ENCODE measurements around the gene SCARB1.

The SCARB1 gene

GRCh38 chr12:124760560-124760959 is 103.1 kb downstream of the SCARB1 start:
- no peak for DNase-seq (ENCODE audit: low read depth)

GRCh38 chr12:124759841-124760503 is 103.7 kb downstream of the SCARB1 start:
- no peak for DNase-seq (ENCODE audit: low read depth)

- no peak for DNase-seq (ENCODE audit: low read depth)
Observed at GRCh38 chr12:124758266-124759220, 105.1 kb downstream of the SCARB1 start.

GRCh38 chr12:124757329-124757728 is 106.3 kb downstream of the SCARB1 start:
- no peak for DNase-seq (ENCODE audit: low read depth)

- DNase-seq (ENCODE audit: low read depth) = no peak
Observed at GRCh38 chr12:124756760-124757159, 106.9 kb downstream of the SCARB1 start.

GRCh38 chr12:124756166-124756565 is 107.5 kb downstream of the SCARB1 start:
- DNase-seq (ENCODE audit: low read depth) = no peak

GRCh38 chr12:124755801-124756148 is 107.9 kb downstream of the SCARB1 start:
- DNase-seq (ENCODE audit: low read depth) = no peak

- DNase-seq (ENCODE audit: low read depth) = peak; percentile 29
Observed at GRCh38 chr12:124754949-124755800, 108.5 kb downstream of the SCARB1 start.

- no peak for DNase-seq (ENCODE audit: low read depth)
Observed at GRCh38 chr12:124754491-124754890, 109.2 kb downstream of the SCARB1 start.

- no peak for DNase-seq (ENCODE audit: low read depth)
Observed at GRCh38 chr12:124753993-124754392, 109.7 kb downstream of the SCARB1 start.

GRCh38 chr12:124753228-124753591 is 110.5 kb downstream of the SCARB1 start:
- DNase-seq (ENCODE audit: low read depth) = no peak

GRCh38 chr12:124752437-124753227 is 111.0 kb downstream of the SCARB1 start:
- DNase-seq (ENCODE audit: low read depth) = peak; percentile 35

- DNase-seq (ENCODE audit: low read depth) = no peak
Observed at GRCh38 chr12:124751654-124752355, 111.9 kb downstream of the SCARB1 start.

GRCh38 chr12:124750787-124751471 is 112.7 kb downstream of the SCARB1 start:
- DNase-seq (ENCODE audit: low read depth) = peak; percentile 45

GRCh38 chr12:124750149-124750656 is 113.5 kb downstream of the SCARB1 start:
- no peak for DNase-seq (ENCODE audit: low read depth)

- DNase-seq (ENCODE audit: low read depth) = no peak
Observed at GRCh38 chr12:124749725-124750124, 113.9 kb downstream of the SCARB1 start.

GRCh38 chr12:124747426-124748161 is 116.1 kb downstream of the SCARB1 start:
- peak; percentile 95 for DNase-seq (ENCODE audit: low read depth)

GRCh38 chr12:124746649-124747425 is 116.8 kb downstream of the SCARB1 start:
- DNase-seq (ENCODE audit: low read depth) = no peak

All from ELR (cell line).